ENCODE measurements around the gene MRPS33.
"Not testable (repeated sequence)": the region's sequence is repeated elsewhere in the genome, so short reads cannot be mapped to it uniquely, and the experiment has no call there.

The MRPS33 gene

DNA sequence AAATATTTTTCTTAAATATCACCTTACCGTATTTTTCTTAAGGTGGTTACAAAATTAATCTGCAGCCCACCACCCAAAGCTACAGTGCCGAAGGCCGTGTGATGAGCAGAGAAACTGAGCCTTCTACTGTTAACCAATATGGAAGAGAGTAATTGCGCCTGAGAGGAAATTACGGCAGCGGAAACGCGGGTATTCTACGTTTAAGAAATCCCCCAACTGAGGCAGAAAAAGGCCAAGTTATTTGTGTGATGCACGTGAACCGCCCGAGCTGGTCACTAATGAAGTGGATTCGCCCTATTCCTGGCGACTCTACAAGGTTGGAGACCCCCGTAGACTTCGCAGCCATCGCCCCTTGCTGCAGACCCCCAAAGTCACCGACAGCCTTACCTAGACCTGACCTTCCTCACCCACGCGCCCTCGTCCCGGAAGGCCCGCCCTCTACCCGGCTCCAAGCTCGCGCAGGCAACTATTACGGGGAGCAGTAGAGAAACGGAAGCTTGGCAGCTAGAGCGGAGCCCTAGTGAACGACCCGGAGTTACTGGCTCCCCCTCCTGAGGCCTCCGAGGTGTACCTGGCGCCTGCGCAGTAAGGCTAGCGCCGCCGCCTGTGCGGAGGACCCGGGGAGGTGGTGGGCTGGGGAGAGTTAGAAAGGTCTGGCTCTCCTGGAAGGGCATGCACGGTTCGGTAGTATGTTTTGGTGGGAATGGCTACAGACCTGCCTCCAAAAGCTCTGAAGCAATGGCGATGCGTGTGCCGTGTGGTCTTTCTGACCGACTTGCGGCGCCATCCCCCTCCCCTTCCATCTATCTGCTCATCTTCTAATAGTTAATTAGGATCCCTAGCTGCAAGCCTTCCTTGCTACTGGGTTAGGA, at the start of gene MRPS33:
MRPS33 (minus strand) TSS at position 429 of the 872 bp plus-strand sequence. CDS start 4,319 bp downstream, outside the sequence.
- peak; percentile 96 for DNase-seq (ENCODE audit: low spot score)

DNA sequence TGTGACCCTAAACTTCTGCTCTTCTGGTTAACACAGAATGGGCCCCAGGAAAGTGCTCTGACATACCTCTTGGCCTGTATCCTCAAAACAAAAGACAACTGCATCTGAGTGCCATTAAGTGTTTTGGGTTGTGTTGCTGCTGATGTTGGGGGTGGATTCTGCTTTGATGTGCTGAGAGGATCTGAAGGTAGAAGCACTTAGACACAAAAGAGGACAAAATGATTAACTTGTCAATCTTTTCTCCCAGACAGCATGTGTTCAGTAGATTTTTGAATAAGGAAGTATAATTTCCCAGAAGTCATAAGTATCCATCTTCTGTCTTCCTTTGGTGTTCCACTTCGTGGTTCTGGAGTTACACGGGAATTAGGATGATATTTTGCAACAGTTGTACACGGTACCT, 43.0 kb upstream of the MRPS33 start:
- DNase-seq (ENCODE audit: low spot score): no peak

DNA sequence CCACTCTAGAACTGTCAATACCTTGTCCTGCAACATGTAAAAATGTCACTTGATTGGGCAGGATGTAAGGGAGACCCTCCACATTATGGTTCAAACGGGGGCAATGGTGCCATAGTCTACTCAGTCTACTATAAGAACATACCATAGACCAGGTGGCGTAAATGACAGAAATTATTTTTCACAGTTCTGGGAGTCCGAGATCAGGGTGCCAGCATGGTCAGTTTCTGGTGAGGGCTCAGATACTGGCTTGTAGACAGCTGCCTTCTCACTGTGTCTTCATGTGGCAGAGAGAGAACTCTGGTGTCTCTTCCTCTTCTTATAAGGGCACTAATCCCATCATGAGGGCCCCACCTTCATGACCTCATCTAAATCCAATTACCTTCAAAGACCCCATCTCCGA, 40.4 kb upstream of the MRPS33 start:
- no peak for DNase-seq (ENCODE audit: low spot score)

DNA sequence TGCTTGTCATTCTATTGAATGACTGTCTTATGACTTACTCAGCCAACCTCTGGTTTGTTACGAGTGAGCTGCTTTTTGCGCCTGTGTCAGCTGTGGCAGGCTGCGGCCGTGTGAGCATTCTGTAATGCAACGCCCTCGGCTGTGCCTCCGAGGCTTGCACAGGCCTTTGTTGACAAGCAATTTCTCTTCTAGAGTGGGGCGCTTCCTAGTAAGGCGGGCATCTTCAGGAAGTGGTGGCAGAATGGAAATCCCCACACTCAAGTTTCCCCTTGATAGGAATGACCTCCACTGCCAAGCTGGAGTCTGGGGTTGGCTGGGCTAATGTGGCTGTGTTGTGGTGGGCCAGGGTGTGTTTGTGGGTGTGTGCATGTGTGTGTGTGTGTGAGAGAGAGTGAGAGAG, 38.9 kb upstream of the MRPS33 start:
- no peak for DNase-seq (ENCODE audit: low spot score)

DNA sequence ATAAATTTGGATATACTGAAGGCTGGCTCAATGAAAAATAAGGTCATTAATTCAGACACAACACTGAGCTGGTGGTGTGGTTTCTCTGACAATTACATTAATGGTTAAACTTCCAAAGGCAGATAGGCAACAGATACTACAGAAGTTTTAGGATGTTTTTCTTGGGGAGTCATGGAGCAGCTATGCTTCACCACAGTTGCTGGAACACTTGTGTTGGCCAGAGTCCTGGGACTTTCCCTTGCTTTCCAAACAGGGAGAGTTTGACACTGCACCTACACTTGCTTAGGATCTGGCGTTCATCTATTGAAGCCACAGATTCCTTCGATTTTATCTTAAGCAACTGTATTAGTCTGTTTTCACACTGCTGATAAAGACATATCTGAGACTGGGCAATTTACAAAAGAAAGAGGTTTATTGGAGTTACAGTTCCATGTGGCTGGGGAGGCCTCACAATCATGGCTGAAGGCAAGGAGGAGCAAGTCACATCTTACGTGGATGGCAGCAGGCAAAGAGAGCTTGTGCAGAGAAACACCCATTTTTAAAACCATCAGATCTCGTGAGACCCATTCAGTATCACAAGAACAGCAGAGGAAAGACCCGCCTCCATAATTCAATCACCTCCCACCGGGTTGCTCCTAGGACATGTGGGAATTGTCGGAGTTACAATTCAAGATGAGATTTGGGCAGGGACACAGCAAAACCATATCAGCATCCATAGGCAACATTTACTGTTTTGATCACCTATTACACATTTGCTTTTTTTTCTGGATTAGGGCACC, 31.3 kb upstream of the MRPS33 start:
- DNase-seq (ENCODE audit: low spot score): no peak

DNA sequence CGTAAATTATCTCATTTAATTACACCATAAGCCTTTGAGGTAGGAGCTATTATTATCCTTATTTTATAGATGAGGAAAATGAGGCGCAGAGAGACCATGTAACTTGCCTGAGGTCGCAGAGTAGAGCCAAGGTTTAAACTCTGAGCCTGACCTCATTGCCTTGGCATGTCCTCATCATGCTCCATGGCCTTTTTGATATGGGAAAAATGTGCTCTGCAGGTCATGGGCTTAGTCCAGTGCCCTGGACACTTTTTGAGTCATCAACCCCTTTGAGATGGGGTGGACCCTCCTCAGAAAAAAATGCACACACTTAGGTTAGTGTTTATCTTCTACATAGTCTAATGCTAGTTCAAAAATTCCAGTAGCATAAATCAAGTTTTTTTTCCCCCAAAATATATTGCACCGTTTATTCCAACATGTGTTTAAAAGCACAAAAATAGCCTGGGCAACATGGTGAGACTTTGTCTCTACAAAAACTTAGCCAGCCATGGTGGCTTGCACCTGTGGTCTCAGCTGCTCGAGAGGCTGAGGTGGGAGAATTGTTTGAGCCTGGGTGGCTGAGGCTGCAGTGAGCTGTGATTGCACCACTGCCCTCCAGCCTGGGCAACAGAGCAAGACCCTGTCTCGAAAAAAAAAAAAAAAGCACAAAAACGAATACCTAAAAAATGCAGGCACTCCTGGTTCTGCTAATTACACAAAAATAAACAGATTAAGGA, 30.5 kb upstream of the MRPS33 start:
- no peak for DNase-seq (ENCODE audit: low spot score)

DNA sequence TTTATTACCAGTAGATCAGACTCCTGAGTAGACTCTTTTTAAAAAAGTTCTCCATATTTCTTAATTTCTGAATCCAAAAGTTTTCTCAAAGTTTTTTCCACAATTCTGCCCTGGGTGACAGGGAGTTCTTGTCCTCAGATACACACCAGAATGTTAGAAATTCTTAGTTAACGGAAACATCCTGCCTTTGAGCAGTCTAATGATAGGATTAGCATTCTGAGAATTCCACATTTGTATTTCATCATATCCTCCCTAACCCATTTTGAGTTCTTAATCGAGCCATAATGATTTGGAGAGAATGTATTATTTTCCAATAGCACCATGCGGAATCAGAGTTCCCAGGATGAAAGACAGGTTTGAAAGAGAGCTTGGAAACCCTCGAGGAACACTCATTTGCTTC, 28.9 kb upstream of the MRPS33 start:
- no peak for DNase-seq (ENCODE audit: low spot score)

DNA sequence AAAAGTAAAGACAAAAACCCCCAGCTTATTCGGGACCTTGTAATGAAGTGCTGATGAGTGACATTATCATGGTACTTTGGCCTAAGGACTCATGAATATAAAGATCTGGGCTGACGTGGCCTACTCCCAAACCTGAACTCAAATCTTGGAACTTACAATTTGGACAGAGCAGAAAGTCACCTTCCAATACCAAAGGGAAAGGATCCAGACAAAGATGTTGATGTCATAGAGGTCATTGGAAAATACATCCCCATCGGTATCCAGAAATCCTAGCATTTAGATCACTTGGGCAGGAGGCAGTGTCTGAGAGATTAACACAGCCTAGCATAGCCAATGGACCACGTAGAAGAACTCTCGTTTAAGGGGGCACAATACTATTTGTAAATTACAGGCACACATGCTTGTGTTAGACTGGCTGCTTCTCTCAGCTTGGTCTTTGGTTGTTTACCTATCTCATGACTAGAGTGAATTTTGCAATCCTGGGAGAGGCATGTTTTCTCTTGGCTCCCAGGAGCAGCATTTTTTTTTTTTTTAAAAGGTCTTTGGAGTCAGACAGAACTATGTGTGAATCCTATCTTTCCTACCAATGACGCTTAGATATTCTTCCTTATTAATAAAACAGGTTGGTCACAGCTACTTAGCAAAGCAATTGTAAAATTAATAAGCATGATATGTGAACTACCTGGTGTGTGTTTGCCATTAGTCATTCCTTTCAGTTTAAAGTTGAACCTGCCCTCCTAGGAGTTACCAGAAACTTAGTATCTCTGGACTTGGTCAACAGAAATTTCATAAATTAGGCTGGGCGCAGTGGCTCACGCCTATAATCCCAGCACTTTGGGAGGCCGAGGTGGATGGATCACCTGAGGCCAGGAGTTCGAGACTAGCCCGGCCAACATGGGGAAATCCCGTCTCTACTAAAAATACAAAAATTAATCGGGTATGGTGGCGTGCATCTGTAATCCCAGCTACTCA, 27.8 kb upstream of the MRPS33 start:
- DNase-seq (ENCODE audit: low spot score): no peak

DNA sequence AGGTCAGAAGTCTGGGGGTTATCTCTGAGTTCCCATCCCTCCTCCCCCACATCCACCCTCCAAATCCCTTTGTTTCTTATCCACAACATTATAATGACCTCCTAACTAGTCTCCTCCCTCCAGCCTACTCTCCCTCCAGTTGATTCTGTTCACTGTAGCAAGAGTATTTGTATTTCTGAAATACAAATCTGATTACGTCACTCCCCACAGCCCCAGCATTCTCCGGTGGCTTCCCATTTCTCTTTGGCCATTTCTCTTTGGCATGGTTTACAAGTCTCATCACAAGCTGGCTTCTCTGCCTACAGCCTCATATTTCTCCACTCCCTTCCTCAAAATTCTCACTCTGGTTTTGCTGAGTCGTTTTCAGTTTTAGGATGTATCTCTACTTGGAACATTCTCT, 24.6 kb upstream of the MRPS33 start:
- no peak for DNase-seq (ENCODE audit: low spot score)

DNA sequence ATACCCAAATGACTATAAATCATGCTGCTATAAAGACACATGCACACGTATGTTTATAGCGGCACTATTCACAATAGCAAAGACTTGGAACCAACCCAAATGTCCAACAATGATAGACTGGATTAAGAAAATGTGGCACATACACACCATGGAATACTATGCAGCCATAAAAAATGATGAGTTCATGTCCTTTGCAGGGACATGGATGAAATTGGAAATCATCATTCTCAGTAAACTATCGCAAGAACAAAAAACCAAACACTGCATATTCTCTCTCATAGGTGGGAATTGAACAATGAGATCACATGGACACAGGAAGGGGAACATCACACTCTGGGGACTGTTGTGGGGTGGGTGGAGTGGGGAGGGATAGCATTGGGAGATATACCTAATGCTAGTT, 23.3 kb upstream of the MRPS33 start:
- DNase-seq (ENCODE audit: low spot score): not testable (repeated sequence)

DNA sequence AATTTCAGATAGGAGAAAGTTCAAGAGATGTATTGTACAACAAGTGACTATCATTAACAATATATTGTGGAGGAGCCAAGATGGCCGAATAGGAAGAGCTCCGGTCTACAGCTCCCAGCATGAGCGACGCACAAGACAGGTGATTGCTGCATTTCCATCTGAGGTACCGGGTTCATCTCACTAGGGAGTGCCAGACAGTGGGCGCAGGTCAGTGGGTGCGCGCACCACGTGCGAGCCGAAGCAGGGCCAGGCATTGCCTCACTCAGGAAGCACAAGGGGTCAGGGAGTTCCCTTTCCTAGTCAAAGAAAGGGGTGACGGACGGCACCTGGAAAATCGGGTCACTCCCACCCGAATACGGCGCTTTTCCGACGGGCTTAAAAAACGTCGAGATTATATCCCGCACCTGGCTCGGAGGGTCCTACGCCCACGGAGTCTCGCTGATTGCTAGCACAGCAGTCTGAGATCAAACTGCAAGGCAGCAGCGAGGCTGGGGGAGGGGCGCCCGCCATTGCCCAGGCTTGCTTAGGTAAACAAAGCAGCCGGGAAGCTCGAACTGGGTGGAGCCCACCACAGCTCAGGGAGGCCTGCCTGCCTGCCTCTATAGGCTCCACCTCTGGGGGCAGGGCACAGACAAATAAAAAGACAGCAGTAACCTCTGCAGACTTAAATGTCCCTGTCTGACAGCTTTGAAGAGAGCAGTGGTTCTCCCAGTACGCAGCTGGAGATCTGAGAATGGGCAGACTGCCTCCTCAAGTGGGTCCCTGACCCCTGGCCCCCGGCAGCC, 18.0 kb upstream of the MRPS33 start:
- DNase-seq (ENCODE audit: low spot score): not testable (repeated sequence)

DNA sequence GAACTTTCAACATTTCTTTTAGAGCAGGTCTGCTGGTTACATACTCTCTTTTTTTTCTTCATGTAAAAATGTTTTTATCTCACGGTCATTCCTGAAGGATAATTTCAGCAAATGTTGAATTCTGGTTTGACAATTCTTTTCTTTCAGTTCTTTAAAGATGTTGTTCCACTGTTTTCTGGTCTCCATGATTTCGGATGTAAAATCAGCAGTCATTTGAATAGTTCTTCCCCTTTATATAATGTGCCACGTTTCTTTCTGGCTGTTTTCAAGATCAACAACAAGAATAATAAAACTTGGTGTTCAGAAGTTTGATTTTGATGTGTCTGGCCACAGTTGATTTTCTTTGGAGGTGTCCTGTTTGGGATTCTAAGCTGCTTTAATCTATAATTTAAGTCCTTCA, 14.0 kb upstream of the MRPS33 start:
- no peak for DNase-seq (ENCODE audit: low spot score)

DNA sequence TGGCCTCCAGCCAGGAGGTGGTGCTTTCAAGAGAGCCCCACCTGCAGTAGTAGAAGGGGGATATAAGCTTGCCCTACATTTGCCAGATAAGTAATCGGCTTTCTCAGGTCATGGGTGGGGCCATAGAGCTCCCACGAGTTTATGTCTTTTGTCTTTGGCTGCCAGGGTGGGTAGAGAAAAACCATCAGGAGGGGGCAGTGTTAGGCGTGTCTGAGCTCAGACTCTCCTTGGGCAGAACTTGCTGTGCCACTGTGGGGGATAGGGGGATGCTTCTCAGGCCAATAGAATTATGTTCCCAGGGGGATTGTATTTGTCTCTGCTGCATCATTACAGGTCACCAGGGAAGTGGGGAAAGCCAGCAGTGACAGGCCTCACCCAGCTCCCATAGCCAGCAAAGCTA, 12.3 kb upstream of the MRPS33 start:
- DNase-seq (ENCODE audit: low spot score): no peak

DNA sequence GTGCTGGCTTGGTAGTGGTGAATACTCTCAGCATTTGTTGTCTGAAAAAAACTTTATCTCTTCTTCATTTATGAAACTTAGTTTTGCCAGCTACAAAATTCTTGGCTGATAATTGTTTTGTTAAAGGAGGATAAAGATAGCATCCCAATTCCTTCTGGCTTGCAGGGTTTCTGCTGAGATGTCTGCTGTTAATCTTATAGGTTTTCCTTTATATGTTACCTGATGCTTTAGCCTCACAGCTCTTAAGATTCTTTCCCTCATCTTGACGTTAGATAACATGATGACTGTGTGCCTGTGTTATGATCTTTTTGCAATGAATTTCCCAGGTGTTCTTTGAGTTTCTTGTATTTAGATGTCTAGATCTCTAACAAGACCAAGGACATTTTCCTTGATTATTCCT, 9.9 kb upstream of the MRPS33 start:
- DNase-seq (ENCODE audit: low spot score): no peak

DNA sequence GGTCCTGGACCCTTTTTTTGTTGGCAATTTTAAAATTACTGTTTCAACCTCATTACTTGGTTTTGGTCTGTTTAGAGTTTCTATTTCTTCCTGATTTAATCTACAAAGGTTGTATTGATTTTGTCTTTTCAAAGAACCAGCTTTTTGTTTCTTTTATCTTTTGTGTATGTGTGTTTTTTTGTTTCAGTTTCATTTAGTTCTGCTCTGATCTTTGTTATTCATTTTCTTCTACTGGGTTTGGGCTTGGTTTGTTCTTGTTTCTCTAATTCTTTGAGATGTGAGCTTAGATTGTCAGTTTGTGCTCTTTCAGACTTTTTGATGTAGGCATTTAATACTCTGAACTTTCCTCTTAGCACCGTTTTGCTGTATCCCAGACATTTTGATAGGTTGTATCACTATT, 8.5 kb upstream of the MRPS33 start:
- DNase-seq (ENCODE audit: low spot score): no peak

DNA sequence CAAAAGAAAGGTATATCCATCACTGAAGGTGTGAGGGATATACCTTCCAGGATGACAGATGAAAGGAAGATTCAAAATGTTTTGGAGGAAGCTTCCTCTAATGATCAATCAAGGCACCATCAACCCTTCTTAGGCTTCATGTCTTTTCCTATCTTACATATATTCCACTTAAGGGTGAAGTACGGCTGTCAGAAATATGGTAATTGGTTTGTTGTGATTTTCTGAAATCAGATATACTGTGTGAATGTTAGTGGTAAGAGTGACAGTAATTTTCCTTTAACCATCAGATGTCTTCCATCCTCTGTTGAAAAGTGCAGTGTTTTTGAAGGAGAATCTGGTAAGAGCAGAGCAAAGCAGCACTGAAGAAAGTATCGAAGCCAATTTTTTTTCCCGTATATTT, 2.8 kb upstream of the MRPS33 start:
- DNase-seq (ENCODE audit: low spot score): no peak

DNA sequence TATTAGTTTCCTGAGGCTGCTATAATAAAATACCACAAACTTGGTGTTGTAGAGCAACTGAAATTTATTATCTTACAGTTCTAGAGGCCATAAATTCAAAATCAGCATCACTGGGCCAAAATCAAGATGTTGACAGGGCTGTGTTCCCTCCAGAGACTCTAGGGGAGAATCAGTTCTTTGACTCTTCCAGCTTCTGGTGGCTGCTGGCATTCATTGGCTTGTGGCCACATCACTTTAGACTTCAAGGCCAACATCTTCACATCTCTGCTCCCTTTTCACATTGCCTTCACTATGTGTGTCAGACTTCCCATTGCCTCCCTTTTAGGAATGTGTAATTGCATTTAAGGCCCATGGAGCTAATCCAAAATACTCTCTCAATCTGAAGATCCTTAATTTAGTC, 1.6 kb upstream of the MRPS33 start:
- no peak for DNase-seq (ENCODE audit: low spot score)

DNA sequence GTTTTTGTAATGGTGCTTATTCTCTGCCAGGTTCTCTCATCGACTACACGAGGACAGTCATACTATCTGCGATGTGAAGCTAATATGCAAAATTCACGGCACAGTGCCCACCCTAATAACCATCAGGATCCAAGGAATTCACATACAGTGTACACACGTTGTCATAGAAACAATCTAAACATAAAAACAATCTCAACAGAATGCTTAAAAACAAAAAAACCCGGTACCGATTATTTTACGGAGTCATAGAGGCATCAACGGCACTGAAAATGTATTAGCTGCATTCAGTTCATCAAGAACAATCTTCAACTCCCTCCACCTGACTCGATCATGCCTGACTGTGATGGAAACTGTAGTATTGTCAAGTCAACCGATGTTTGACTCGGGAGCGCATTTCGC, 628 bp downstream of the MRPS33 start:
- no peak for DNase-seq (ENCODE audit: low spot score)

DNA sequence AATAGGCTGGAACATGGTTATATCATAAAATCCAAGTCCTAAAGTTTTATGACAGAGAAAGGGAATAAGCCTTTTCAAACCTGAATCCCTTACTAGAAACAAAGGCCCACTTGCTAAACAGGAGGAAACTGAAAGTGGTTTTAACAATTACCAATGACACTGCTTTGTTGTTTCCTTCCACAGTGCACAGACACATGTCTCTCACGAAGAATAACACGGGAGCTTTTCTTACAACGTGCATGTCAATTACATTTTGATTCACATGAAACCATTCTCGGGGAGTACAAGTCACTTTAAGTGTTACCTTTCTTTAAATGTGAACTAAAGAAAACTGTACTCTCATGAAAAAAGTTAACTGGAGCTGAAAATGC, 1.4 kb downstream of the MRPS33 start:
- DNase-seq (ENCODE audit: low spot score): no peak

DNA sequence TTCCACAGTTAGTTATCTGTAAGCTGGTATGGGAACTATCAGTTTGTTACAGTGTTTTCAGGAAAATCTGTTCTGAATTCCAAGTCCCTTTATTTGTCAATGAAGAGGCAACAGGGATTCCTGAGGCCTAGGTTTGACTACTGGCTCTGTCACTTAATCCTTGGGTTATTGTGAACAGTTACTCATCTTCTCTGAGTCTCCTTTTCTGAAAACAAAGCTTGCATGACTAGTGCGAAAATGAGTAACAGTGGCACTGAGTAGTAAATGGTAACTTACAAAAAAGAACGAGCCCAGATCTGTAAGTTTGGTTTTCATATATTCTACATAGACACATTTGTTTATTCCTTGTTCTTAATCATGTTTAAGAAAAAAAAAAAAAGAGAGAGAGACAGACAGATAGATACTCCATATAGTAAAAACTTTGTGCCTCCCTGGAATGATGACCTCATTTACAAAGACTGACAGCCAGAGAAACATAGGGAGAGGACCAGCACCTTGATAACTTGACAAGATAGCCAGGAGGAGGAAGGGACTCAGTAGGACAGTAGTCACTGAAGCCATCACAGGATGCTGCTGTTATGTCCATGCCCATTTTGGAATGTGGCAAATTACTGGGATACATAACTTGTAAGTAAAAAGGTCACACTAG, 1.9 kb downstream of the MRPS33 start:
- DNase-seq (ENCODE audit: low spot score): no peak

All from left forelimb (tissue), 1 donor.